HEK293 (cell line): ENCODE measurements around the gene IMPACT.

ENCODE experiments used
- CTCF ChIA-PET: fragments of 350-600 bp; formaldehyde crosslinking; extraction: SDS; loops from one replicate; lab custom pipeline; 2021; ENCODE audit warnings: antibody characterized with exemption; lab: Yijun Ruan, JAX
- POLR2A ChIA-PET: fragments of 300-600 bp; formaldehyde crosslinking; extraction: SDS; loops from one replicate; lab custom pipeline; 2020; ENCODE audit warnings: antibody characterized with exemption, inconsistent platforms; lab: Yijun Ruan, JAX
- H3K27ac ChIP-seq: fragments of 200-500 bp; sonication (Bioruptor generic); 2 replicates; pipeline ENCODE4 v1.5.1; 2014; ENCODE audit warnings: low read depth, low read length, control low read depth, inconsistent platforms; ENCODE audit errors: extremely low read depth
- H3K36me3 ChIP-seq, 2 experiments: fragments of 200-500 bp in 1 of 2; sonication (Bioruptor generic) in 1 of 2; 1 replicate in 1 of 2; 2 replicates in 1 of 2; pipeline ENCODE4 v1.5.1; 2014 to 2017; ENCODE audit warnings: inconsistent platforms in 2 of 2, low read length in 2 of 2; ENCODE audit not compliant: control insufficient read depth in 2 of 2, insufficient read depth in 1 of 2
- H3K4me1 ChIP-seq: fragments of 200-500 bp; sonication (Bioruptor generic); 2 replicates; pipeline ENCODE4 v1.5.1; 2014; ENCODE audit warnings: mild to moderate bottlenecking, low read length, inconsistent platforms; ENCODE audit not compliant: control insufficient read depth, insufficient read depth
- H3K4me3 ChIP-seq: 2 replicates; pipeline ENCODE4 v1.5.1; 2011; ENCODE audit warnings: low read depth, mild to moderate bottlenecking, control low read depth, low read length, moderate library complexity
- H3K9me3 ChIP-seq: fragments of 200-500 bp; sonication (Bioruptor generic); 2 replicates; pipeline ENCODE4 v1.5.1; 2014; ENCODE audit warnings: low read depth, low read length, inconsistent platforms; ENCODE audit not compliant: control insufficient read depth, insufficient read depth
- GFI1B ChIP-seq: fragments of 450-650 bp; formaldehyde crosslinking; IDR thresholded peaks from 2 replicates; pipeline ENCODE4 v1.5.1; 2016; ENCODE audit warnings: missing biosample characterization, missing genetic modification characterization
- KLF1 ChIP-seq: fragments of 450-650 bp; formaldehyde crosslinking; IDR thresholded peaks from 2 replicates; pipeline ENCODE4 v1.5.1; 2016; ENCODE audit warnings: missing biosample characterization, missing genetic modification characterization
- RBAK ChIP-seq: fragments of 450-650 bp; formaldehyde crosslinking; IDR thresholded peaks from 2 replicates; pipeline ENCODE4 v1.5.1; 2016; ENCODE audit warnings: missing biosample characterization, missing genetic modification characterization
- SETDB1 ChIP-seq: IDR thresholded peaks from one replicate; pipeline ENCODE4 v1.6.1; 2017; ENCODE audit warnings: mild to moderate bottlenecking, low read length, moderate library complexity, mixed read lengths; ENCODE audit not compliant: insufficient read length
- SP2 ChIP-seq: fragments of 450-650 bp; formaldehyde crosslinking; IDR thresholded peaks from 2 replicates; pipeline ENCODE4 v1.5.1; 2016; ENCODE audit warnings: missing biosample characterization, missing genetic modification characterization
- SP7 ChIP-seq: fragments of 450-650 bp; formaldehyde crosslinking; IDR thresholded peaks from 2 replicates; pipeline ENCODE4 v1.5.1; 2016; ENCODE audit warnings: missing biosample characterization, missing genetic modification characterization
- YY1 ChIP-seq: fragments of 450-650 bp; formaldehyde crosslinking; IDR thresholded peaks from 2 replicates; pipeline ENCODE4 v1.5.1; 2018; ENCODE audit warnings: missing biosample characterization, missing genetic modification characterization
- ZBTB8A ChIP-seq: fragments of 450-650 bp; formaldehyde crosslinking; IDR thresholded peaks from 2 replicates; pipeline ENCODE4 v1.5.1; 2016; ENCODE audit warnings: missing biosample characterization, missing genetic modification characterization
- ZNF112 ChIP-seq: fragments of 450-650 bp; formaldehyde crosslinking; IDR thresholded peaks from 2 replicates; pipeline ENCODE4 v1.5.0; 2017; ENCODE audit warnings: missing biosample characterization, missing genetic modification characterization
- ZNF132 ChIP-seq: fragments of 450-650 bp; formaldehyde crosslinking; IDR thresholded peaks from 2 replicates; pipeline ENCODE4 v1.5.1; 2017; ENCODE audit warnings: missing biosample characterization, missing genetic modification characterization, borderline replicate concordance
- ZNF140 ChIP-seq: fragments of 450-650 bp; formaldehyde crosslinking; IDR thresholded peaks from 2 replicates; pipeline ENCODE4 v1.5.1; 2016; ENCODE audit warnings: missing biosample characterization, missing genetic modification characterization
- ZNF146 ChIP-seq: fragments of 450-650 bp; formaldehyde crosslinking; IDR thresholded peaks from 2 replicates; pipeline ENCODE4 v1.5.1; 2016; ENCODE audit warnings: missing biosample characterization, missing genetic modification characterization
- ZNF221 ChIP-seq: fragments of 450-650 bp; formaldehyde crosslinking; IDR thresholded peaks from 2 replicates; pipeline ENCODE4 v1.5.1; 2017; ENCODE audit warnings: missing biosample characterization, missing genetic modification characterization, borderline replicate concordance
- ZNF23 ChIP-seq: fragments of 450-650 bp; formaldehyde crosslinking; IDR thresholded peaks from 2 replicates; pipeline ENCODE4 v1.5.1; 2016; ENCODE audit warnings: missing biosample characterization, missing genetic modification characterization, borderline replicate concordance
- ZNF366 ChIP-seq: fragments of 450-650 bp; formaldehyde crosslinking; conservative IDR thresholded peaks from 2 replicates; pipeline ENCODE4 v1.5.1; 2016; ENCODE audit warnings: missing biosample characterization, missing genetic modification characterization
- ZNF37A ChIP-seq: fragments of 450-650 bp; IDR thresholded peaks from 2 replicates; pipeline ENCODE4 v1.5.1; 2018; ENCODE audit warnings: missing biosample characterization, missing genetic modification characterization
- ZNF449 ChIP-seq: fragments of 450-650 bp; formaldehyde crosslinking; IDR thresholded peaks from 2 replicates; pipeline ENCODE4 v1.5.1; 2017; ENCODE audit warnings: missing biosample characterization, mild to moderate bottlenecking, missing genetic modification characterization, moderate library complexity
- ZNF501 ChIP-seq: fragments of 450-650 bp; formaldehyde crosslinking; IDR thresholded peaks from 2 replicates; pipeline ENCODE4 v1.5.1; 2016; ENCODE audit warnings: missing biosample characterization, missing genetic modification characterization
- ZNF510 ChIP-seq: fragments of 450-650 bp; formaldehyde crosslinking; IDR thresholded peaks from 2 replicates; pipeline ENCODE4 v1.5.1; 2018; ENCODE audit warnings: mild to moderate bottlenecking, missing genetic modification characterization, missing biosample characterization; ENCODE audit not compliant: insufficient replicate concordance
- ZNF513 ChIP-seq: fragments of 450-650 bp; IDR thresholded peaks from 2 replicates; pipeline ENCODE4 v1.5.1; 2018; ENCODE audit warnings: missing biosample characterization, missing genetic modification characterization
- ZNF664 ChIP-seq: fragments of 450-650 bp; formaldehyde crosslinking; IDR thresholded peaks from 2 replicates; pipeline ENCODE4 v1.5.1; 2016; ENCODE audit warnings: missing biosample characterization, missing genetic modification characterization
- ZNF776 ChIP-seq: fragments of 450-650 bp; formaldehyde crosslinking; IDR thresholded peaks from 2 replicates; pipeline ENCODE4 v1.5.0; 2017; ENCODE audit warnings: missing biosample characterization, missing genetic modification characterization, borderline replicate concordance
- ZSCAN4 ChIP-seq: fragments of 450-650 bp; formaldehyde crosslinking; IDR thresholded peaks from 2 replicates; pipeline ENCODE4 v1.5.1; 2017; ENCODE audit warnings: missing biosample characterization, missing genetic modification characterization

Gene IMPACT

GRCh38 chr18:24436939-24437338 lies 10.5 kb downstream of the IMPACT start:
- H3K9me3 ChIP-seq = no peaks in the 10 kb centered on the region
- CTCF ChIA-PET = interaction anchor here (0.6 to 1.4 kb wide), 3 partner anchors 8 to 51 kb away, joined by 3 to 7 read pairs (median 5); no protein-coding TSS in a partner anchor
- no peaks in the 10 kb centered on the region for H3K4me1 ChIP-seq
- peaks cover 47 to 73% of the 10 kb centered on the region in 2 experiments for H3K36me3 ChIP-seq
- H3K27ac ChIP-seq = no peak overlapping the region
- TF ChIP-seq ZSCAN4 (tag by site-specific recombination) (no peak), ZNF132 (tag by site-specific recombination) (no peak)
- no peak overlapping the region for H3K4me3 ChIP-seq
- POLR2A ChIA-PET = interaction anchor here (2.4 kb wide), 1 partner anchor 10 kb away, joined by 10 read pairs; the partner anchor contains the start of gene IMPACT

- Histone ChIP-seq H3K4me1 (no peaks in the 10 kb centered on the region), H3K9me3 (no peaks in the 10 kb centered on the region), H3K36me3 (peaks cover 44 to 88% of the 10 kb centered on the region in 2 experiments), H3K27ac (no peak overlapping the region), H3K4me3 (no peak overlapping the region)
- CTCF ChIA-PET = interaction anchor here (0.6 to 2.0 kb wide), 5 partner anchors 11 to 80 kb away, joined by 3 to 6 read pairs (median 3); no protein-coding TSS in a partner anchor
- POLR2A ChIA-PET = no interaction called here
- TF ChIP-seq ZNF140 (tag by site-specific recombination) (no peak), ZNF664 (no peak), ZNF146 (tag by site-specific recombination) (no peak), YY1 (tag by site-specific recombination) (no peak), SP2 (tag by site-specific recombination) (no peak), ZNF37A (tag by site-specific recombination) (no peak), ZBTB8A (tag by site-specific recombination) (no peak), ZNF366 (tag by site-specific recombination) (no peak), ZNF776 (tag by site-specific recombination) (no peak), ZNF513 (no peak), SP7 (no peak), KLF1 (tag by site-specific recombination) (no peak)
These were observed 17.4 kb downstream of the IMPACT start for GRCh38 chr18:24443870-24444269.

GRCh38 chr18:24446453-24446852 lies 20.0 kb downstream of the IMPACT start:
- Histone ChIP-seq H3K36me3 (peaks cover 54 to 89% of the 10 kb centered on the region in 2 experiments), H3K27ac (no peak overlapping the region), H3K9me3 (no peaks in the 10 kb centered on the region), H3K4me3 (no peak overlapping the region), H3K4me1 (no peaks in the 10 kb centered on the region)
- POLR2A ChIA-PET = no interaction called here
- CTCF ChIA-PET = interaction anchor here (0.6 to 1.9 kb wide), 5 partner anchors 10 to 46 kb away, joined by 3 to 9 read pairs (median 5); no protein-coding TSS in a partner anchor
- TF ChIP-seq RBAK (tag by site-specific recombination) = no peak
- no peak for TF ChIP-seq SP7
- no peak for TF ChIP-seq ZNF449 (tag by site-specific recombination)
- no peak for TF ChIP-seq SETDB1
- no peak for TF ChIP-seq ZNF112
- TF ChIP-seq ZNF510 = no peak
- no peak for TF ChIP-seq ZNF23 (tag by site-specific recombination)
- TF ChIP-seq GFI1B = no peak
- no peak for TF ChIP-seq ZNF132 (tag by site-specific recombination)
- no peak for TF ChIP-seq ZNF221 (tag by site-specific recombination)
- no peak for TF ChIP-seq ZNF501 (tag by site-specific recombination)
